Fibroblast of skin of right biceps (primary cell): ENCODE results near the gene PITPNM3.
"Not testable (repeated sequence)": the region's sequence is repeated elsewhere in the genome, so short reads cannot be mapped to it uniquely, and the experiment has no call there.

Source experiments
- DNase-seq: peaks from one replicate; pipeline ENCODE4 v3.0.0-alpha.2; 2013

The PITPNM3 gene

DNA sequence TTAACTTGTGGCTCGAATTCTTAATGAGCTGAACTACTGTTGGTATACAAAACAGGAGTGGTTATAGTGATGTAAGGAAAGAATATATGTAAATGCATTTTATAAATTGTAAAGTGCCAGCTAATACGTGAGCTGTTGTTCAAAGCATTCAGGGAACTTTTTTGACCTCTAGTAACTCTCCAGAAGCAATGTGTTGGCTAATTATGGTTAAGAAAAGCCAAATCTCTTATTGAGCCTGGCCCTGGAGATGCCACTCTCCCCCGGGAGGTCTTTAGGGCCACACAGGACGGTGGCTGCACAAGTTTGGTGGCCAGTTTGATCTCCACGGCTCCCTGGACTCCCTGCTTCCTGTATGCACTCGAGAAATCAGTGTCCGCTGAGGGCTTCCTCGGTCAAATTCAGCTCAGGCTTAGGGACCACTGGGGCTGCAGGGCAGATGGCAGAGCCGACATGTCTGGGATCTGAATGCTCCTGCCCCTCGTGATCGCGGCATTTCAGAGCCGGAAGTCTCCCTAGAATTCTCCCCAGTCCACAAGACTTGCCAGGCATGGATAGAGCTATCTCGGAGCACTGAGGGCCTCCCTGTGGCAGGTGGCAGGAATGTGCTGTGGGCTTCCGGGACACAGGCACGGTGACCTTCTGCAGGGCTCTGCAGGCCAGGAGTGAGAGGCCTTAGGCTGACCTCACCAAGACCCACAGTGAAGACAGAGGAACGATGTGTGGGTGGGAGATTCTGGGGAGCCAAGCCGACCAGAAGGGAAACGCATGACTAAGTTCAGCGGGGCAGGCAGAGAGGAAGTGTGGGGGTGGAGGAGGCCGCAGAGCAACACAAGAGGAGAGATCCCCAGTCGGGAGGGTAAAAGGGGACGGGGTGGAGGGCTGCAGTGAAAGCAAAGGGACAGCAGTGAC lies 18.6 kb upstream of the PITPNM3 start:
- peak; percentile 70 for DNase-seq

- no peak for DNase-seq
Observed at GRCh38 chr17:6573982-6574686, 17.8 kb upstream of the PITPNM3 start.

DNA sequence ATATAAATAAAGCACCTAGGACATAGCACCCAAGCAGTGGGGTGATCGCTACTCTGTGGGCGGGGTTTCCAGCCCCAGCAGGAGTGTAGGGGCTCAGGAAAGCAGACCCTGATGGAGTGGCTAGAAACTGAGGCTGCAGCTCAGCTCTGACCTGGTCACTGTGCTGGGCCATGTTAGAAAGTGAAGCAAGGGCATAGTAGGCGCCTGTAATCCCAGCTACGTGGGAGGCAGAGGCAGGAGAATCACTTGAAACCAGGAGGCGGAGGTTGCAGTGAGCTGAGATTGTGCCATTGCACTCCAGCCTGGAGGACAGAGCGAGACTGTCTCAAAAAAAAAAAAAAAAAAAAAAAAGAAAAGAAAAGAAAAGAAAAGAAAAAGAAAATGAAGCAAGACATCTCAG lies 17.1 kb upstream of the PITPNM3 start:
- DNase-seq, result not testable (repeated sequence)

GRCh38 chr17:6572972-6573370 lies 16.6 kb upstream of the PITPNM3 start:
- no peak for DNase-seq

- DNase-seq, result no peak
Observed at GRCh38 chr17:6571452-6571781, 15.1 kb upstream of the PITPNM3 start.

DNA sequence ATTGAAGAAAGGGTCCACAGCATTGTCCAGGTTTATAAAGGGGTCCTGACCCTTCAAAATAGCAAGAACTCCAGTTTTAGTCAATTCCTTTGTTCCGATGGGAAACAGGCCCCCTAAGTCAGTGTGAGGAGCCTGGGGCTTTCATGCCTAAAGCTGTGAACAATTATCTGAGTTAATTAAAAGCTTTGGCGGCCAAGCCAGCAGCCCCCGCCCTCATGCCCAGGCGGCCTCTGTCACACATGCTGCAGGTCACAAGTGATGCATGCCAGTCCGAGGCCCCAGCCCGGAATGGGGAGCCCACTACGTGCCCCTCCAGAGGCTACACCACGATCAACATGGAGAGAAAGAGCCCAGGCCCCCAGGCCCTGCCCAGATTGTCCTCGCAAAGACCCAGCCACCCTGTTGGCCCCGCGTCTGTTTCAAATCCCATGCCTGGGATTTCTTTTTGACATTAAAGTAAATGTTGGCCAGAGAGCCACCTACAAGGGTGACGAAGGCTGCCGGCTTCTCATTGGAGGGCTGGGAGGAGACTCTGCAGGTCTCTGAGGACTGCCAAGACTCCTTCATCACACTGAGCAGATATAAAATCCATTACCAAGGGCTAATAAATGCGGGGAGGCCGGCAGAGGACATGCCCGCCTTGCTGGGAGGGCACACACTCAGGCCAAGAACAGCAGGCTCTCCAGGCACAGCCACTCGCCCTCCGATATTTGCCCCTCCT lies 14.5 kb upstream of the PITPNM3 start:
- no peak for DNase-seq

GRCh38 chr17:6569370-6570285 lies 13.3 kb upstream of the PITPNM3 start:
- peak; percentile 31 for DNase-seq

DNA sequence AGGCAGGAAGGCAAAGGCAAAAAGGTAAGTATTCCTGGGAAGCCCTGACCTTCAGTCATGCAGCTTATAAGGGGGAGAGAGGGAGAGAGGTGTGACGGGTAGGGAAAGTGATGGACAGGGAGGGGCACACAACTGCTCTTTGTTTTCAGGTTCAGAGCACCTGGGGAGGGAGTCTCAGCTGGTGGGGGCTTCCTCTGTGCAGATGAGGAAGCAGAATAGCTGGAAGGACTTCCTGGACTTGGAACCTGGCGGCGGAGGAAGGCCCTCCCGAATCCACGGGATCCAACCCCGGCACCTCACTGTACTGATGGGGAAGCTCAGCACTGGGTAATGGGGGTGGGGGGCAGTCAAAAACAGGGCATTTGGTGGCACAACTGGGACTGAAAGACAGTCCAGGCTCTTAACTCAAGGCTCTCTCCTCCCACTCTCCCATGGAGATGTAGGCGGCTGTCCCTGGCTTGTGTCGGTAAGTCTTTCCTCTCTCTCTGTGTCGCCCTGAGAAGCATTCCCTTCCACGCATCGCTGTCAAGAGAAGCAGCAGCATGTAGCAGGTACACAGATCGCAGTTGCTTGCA lies 11.9 kb upstream of the PITPNM3 start:
- no peak for DNase-seq

- DNase-seq, result peak; percentile 42
Observed at GRCh38 chr17:6567528-6568183, 11.3 kb upstream of the PITPNM3 start.

- no peak for DNase-seq
Observed at GRCh38 chr17:6561446-6561845, 5.1 kb upstream of the PITPNM3 start.

GRCh38 chr17:6560496-6560895 lies 4.1 kb upstream of the PITPNM3 start:
- no peak for DNase-seq

- no peak for DNase-seq
Observed at GRCh38 chr17:6559753-6560215, 3.4 kb upstream of the PITPNM3 start.

- no peak for DNase-seq
Observed at GRCh38 chr17:6558932-6559752, 2.8 kb upstream of the PITPNM3 start.

- DNase-seq, result no peak
Observed at GRCh38 chr17:6558276-6558675, 1.9 kb upstream of the PITPNM3 start.

- DNase-seq, result no peak
Observed at GRCh38 chr17:6557040-6557438, 684 bp upstream of the PITPNM3 start.

DNA sequence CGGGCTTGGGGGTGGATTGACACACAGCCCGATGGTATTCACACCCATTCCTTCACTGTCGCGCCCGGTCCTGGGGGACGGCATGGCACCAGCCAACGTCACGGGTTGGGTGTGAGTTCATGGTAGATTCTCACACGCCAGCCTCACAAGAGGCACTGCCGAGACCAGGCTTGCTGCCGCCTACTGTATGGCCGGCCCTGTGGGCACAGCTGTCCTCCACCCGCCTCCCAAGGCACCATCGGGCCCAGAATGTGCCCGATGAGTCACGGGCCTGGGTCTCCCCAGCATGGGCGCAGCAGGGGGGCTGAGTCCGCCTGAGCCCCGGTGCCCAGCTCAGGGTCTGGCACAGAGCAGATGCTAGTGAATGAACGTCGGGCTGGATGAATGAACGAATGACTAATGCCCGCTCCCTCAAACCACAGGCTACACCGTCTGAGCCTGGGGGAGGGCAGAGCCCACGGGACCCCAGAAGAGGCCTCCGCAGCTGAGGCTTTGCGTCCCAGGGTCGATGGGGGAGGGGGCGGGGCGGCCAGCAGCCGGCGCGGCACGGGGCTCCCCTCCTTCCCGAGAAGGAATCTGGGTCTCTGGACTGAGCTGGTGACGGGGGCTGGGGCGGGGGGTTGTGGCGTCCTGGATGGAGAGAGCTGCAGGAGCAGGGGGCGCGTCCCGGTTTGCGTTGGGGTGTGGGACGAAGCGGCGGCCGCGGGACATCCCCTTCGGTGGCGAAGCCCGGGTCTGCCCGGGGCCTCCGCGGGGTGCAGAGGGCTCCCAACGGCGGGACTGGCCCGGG lies 829 bp downstream of the PITPNM3 start:
- DNase-seq, result peak; percentile 65

DNA sequence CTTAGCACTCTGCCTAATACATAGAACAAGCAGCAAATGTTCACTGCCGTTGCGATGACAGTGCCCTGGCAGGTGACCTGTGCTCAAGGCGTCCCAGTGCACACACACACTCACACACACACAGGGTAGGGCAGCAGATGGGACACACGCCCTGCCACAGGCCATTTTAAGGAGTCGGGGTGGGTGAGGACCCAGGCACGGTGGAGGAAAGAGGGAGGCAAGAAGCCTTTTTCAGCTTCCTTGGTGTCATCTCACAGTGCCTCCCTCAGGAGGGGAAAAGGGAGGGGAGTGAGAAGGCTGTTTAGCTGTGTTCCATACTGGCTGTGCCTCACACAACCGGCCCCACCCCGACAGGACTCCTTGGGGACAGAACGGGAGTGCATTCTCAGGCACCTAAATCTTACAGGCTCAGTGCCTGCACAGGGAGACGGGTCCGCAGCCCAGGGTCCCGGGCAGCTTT lies 1.5 kb downstream of the PITPNM3 start:
- no peak for DNase-seq

DNA sequence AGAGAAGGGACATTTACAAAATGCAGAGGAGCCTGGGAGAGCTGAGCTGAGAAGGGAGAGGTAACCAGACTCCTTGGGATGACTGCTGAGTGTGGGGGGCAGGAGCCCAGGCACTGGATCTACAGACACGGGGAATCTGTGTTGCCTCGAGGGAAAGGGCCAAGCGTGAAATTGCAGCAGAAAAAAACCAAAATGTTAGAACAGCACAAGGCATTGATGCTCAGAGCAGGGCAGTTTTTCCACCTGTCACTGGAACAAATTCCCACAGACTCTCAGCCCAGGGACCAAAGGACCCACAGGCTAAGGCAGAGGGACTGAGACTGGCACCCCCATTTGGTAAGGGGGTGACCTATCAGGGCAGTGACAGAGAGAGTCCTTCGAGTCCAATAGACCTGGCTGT lies 2.0 kb downstream of the PITPNM3 start:
- no peak for DNase-seq

- no peak for DNase-seq
Observed at GRCh38 chr17:6551869-6552531, 4.4 kb downstream of the PITPNM3 start.
